HG03175 (cell line): Measurements from ENCODE around the gene CCDC51.
"Not testable (repeated sequence)": the region's sequence is repeated elsewhere in the genome, so short reads cannot be mapped to it uniquely, and the experiment has no call there.

ENCODE experiments used
- ATAC-seq: cut with Tn5 transposase; IDR thresholded peaks from one replicate; pipeline ENCODE4 v1.9.1; 2021; ENCODE audit warnings: mild to moderate bottlenecking, moderate library complexity; ENCODE audit not compliant: unreplicated experiment

CCDC51 gene, protein sequence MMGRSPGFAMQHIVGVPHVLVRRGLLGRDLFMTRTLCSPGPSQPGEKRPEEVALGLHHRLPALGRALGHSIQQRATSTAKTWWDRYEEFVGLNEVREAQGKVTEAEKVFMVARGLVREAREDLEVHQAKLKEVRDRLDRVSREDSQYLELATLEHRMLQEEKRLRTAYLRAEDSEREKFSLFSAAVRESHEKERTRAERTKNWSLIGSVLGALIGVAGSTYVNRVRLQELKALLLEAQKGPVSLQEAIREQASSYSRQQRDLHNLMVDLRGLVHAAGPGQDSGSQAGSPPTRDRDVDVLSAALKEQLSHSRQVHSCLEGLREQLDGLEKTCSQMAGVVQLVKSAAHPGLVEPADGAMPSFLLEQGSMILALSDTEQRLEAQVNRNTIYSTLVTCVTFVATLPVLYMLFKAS

DNA sequence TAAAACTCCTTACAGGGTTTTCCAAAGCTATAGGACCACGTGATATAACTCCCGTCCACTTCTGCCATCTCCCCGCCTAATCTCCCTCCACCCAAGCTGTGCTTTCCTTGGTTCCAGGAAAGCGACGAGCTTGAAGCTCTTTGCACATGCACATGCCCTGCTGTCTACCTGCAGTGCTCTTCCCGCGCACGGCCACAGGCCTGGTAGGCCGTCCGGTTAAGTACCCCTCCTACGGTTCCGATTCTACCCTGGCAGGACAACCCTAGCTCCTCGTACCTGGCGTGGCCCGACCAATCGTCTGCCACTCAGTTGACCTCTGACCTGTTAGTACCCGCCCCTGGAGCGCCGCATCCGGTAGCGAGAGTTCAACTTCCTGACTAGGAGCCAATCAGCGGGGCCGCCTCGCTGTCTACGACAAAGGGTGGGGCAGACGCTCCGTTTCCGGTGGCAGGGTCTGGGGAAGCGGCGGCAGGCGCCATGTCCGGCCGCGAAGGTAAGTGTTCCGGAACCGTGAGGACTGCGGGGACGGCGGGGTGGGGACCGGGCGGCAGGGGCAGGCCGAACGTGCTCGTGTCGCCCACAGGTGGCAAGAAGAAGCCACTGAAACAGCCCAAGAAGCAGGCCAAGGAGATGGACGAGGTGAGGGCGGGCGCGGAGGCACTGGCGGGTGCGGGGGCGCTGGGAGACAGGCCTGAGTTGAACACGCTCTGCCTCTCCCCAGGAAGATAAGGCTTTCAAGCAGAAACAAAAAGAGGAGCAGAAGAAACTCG, at the start of gene CCDC51, which contains the start of gene TMA7:
Gene CCDC51, minus strand, starts transcription at position 300 of the 770 bp plus-strand sequence. CDS start 4,991 bp downstream, outside the sequence.
Gene TMA7, plus strand, starts transcription at position 438 of the 770 bp plus-strand sequence. Its CDS starts 40 bp downstream, at position 478.
- ATAC-seq: peak; percentile 96

- no peak for ATAC-seq
Observed at GRCh38 chr3:48486952-48487351, 47.0 kb upstream of the CCDC51 start.

GRCh38 chr3:48482822-48483221, 42.9 kb upstream of the CCDC51 start:
- ATAC-seq: not testable (repeated sequence)

DNA sequence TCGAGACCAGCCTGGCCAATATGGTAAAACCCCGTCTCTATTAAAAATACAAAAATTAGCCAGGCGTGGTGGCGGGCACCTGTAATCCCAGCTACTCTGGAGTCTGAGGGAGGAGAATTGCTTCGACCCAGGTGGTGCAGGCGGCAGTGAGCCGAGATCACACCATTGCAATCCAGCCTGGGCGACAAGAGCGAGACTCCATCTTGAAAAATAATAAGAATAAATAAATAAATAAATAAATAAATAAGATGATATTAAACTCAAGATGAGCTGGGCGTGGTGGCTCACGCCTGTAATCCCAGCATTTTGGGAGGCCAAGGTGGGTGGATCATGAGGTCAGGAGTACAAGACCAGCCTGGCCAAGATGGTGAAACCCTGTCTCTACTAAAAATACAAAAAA, 41.0 kb upstream of the CCDC51 start:
- ATAC-seq: not testable (repeated sequence)

DNA sequence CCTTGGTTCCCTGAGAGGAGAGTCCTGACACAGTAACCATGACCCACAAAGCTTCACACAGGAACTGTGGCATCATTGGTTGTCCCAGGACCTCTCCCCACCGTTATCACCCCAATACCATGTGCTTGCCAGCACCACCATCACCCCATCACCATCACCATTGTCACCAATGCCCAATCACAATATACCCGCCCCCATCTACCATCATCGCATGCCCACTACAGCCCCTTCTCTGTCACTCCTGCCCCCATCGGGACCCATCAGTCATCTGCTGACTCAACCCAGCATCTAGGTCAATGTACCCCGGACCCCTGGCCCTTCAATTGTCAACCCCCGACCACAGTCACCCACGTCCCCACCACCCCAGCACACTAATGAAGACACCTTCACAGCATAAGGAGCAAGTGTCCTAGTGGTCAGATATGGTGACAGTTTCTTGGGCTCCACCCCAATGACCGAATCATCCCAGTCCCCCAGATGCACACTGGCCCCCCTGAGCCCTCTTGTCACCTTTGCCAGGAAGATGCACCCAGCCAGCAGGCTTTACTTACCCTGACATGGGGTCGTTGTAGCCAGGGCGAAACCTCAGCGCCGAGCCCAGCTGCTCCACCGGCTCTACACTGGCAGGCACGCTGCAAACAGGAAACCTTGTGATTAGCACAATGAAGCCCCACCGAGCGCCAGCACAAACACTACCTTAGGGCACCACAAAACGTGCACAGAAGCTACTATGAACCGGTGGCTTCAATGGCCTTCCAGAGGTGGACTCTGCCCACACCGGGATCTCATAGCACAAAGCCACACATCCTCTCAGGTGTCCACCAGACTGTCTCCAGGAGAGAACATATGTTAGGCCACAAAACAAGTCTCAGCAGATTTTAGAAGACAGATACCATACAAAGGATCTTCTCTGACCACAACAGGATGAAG, 39.0 kb upstream of the CCDC51 start:
- peak; percentile 51 for ATAC-seq

DNA sequence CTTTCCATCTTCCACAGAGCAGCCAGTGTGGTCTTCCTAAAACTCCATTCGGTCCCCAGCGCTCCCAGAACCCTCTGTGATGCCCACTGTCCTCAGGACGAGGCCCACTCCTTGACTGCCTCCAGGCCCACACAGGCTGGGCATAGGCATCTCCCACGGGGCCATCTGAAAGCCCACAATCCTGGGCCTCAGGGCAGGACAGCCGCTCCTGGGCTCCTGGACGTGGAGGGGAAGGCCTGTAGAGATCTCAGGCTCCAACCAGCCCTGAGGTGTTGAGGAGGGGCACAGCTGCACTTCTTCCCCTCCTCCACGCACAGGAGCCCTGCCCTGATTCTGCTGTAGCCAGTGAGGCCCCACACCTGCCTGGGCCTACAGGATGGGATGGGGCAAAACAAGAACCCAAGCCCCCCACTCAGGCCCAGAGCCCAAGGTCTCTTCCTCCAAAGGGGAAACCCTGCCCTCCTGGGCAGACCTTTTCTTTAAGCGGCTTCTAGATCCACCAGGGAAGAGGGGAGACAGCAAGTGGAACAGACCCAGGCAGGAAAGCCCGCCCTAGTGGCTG, 38.1 kb upstream of the CCDC51 start:
- no peak for ATAC-seq

DNA sequence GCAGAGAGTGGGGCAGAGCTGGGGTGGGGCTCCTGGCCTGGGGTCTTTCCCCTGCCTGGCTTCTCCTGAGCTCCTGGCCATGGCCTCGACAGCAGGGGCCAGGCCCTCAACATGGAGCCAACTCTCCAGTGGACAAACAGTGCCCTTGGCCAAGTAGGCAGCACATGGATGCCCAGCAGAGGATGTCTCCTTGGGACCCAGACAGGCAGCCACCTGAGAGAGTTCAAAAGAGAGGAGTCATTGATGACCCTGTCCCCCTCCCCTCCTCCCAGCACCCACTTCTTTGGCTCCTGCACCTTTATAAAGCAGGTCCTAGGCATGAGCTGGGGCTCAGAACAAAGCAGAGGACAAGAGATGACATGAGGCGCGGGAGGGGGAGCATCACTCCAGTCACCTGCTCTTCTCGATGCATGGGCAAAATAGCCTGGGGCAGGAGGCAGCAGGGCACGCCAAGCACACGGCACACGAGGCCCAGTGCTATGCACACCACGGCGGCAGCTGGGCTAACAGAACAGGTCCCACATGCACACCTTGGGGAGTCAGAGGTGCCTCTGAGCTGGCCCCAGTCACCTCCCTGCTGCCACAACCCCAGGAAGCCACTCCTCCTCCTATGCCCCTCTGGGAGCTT, 36.6 kb upstream of the CCDC51 start:
- no peak for ATAC-seq

DNA sequence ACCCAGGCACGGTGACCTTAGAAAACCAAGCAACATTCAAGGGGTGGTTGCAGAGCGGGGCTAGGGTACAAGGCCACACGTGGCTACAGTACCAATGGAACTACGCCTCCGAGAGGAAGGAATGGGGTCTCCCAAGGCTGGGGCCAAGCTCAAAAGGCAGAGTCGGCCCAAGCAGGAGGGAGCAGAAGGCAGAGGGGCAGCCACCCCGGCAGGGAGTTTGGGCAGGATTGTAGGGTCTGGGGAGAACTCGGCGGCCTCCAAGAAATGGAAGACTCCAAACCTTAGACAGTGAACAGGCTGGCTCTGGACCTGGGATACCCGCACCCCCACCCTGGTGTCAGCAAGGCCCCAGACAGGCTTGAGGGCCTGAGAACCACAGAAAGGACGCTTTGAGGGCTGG, 35.3 kb upstream of the CCDC51 start:
- ATAC-seq: no peak

DNA sequence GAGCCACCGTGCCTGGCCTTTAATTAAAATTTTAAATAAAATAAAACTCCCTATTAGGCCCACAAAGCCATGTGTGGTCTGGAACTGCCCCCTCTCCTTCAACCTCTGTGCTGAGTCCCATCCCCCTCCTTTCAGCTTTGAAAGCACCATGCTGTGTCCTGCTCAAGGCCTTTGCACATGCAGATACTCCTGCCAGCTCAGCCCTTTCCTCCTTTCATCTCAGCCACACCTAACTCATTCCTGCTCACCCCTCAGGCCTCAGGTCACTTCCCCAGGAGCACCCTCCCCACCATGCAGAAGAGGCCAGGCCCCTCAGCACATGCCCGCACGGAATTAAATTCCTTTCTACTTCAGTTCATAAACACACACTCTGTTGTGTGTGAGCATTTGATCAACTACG, 34.7 kb upstream of the CCDC51 start:
- ATAC-seq: no peak

DNA sequence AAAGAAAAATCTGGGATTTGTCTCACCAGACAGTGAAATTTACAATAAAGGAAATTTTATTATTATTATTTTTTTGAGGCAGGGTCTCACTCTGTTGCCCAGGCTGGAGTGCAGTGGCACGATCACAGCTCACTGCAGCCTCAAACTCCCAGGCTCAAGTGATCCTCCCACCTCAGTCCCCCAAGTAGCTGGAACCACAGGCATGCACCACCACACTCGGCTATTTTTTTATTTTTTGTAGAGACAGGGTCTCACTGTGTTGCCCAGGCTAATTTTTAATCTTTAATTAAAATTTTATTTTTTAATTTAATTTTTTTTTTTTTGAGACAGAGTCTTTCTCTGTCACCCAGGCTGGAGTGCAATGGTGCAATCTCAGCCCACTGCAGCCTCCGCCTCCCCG, 34.1 kb upstream of the CCDC51 start:
- not testable (repeated sequence) for ATAC-seq

GRCh38 chr3:48473617-48473952, 33.7 kb upstream of the CCDC51 start:
- ATAC-seq: no peak

DNA sequence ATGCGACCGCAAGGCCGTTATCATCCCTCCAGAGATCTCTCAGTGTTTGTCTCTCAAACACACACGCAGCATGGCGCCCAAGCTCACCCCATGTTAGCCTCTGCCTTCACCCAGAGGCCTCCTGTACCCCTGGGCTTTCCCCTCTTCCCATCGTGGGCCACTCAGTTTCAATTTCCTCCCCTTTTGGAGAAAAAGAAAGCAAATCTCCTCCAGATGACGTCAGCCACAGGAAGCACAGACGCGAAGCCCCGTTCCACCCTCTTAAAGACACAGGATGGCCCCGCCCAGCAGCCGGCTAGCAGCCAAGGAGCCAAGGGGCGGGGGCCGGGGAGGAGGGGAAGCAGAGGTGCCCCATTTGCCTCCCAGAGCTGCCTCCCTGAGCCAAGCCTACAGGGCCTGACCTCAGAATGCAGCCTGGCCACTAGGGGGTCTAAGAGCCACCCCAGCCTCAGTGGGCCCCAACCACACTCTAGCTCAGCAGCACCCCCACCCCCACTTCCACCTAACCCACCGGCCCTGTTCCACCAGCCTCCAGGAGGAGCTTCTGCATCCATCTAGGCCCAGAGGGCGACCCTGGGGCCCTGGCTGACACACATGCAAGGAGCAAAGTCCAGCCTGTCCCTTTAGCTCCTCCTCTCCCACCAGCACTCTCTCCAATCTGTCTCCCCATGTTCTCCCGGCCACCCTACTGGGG, 33.2 kb upstream of the CCDC51 start:
- peak; percentile 84 for ATAC-seq

DNA sequence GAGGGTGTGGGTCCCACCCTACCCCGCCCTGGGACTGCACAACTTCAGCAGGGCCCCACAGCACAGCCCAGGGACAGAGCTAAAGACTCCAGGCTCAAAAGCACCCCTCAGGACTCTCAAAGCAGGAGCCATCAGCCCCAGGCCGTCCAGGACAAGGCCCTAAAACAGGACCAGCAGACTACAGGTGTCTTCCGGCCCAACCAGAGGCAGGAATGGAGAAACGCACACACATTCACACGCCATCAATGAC, 32.7 kb upstream of the CCDC51 start:
- no peak for ATAC-seq

DNA sequence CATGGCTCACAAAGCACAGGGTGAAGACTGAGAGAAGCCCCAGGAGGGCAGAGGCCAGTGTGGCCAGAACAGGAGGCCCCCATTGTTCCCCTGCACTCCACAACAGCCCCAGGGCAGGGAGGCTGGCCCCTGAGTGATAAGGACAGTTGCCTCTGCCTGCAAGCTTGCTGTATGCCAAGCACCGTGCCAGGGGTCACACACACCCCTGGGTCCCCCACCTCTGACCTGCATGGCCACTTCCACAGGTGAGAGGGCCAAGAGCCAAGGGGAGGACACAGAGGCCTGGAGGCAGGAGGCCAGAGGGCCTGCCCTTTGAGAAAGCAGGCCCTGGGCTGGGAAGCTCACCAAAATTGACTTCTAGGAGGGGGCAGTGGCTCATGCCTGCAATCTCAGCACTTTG, 30.4 kb upstream of the CCDC51 start:
- no peak for ATAC-seq

DNA sequence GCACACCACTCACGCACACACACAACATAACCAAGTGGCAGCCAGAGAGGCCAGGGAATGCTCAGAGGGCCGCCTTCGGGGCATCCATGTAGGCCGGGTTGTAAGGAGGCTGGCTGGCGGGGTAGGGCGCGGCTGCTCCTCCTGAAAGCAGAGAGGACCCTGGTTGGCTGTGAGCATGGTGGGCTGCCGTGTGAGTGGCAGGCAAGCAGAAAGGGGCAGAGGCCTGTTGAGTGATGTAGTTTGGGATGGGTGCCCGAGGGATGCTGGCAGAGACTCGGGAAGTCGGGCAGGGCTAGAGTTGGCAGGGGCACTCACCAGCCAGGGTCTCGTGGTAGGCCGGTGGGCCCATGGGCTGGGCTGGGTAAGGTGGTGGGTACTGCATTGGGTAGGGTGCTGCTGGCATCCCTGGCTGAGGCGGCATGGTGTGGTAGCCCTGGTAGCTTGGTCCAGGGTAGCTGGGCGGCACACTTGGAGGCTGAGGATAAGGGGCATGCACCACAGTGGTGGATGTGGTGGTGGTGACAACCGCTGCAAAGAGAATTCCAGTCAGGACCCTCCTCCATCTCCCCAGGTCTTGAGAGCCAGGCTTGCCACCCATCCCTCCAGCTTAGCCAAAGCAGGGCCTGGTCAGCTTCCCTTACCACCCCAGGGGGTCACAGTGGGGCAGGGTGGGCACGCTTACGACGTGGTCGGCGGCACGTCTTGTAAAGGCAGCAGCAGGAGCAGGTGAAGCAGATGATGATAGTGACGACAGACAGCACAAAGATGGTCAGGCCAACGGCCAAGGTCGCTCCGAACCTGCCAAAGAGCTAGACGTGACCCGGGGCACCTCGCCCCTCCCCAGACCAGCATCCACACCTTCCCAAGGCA, 29.4 kb upstream of the CCDC51 start:
- no peak for ATAC-seq

GRCh38 chr3:48468329-48468731, 28.4 kb upstream of the CCDC51 start:
- ATAC-seq: no peak

DNA sequence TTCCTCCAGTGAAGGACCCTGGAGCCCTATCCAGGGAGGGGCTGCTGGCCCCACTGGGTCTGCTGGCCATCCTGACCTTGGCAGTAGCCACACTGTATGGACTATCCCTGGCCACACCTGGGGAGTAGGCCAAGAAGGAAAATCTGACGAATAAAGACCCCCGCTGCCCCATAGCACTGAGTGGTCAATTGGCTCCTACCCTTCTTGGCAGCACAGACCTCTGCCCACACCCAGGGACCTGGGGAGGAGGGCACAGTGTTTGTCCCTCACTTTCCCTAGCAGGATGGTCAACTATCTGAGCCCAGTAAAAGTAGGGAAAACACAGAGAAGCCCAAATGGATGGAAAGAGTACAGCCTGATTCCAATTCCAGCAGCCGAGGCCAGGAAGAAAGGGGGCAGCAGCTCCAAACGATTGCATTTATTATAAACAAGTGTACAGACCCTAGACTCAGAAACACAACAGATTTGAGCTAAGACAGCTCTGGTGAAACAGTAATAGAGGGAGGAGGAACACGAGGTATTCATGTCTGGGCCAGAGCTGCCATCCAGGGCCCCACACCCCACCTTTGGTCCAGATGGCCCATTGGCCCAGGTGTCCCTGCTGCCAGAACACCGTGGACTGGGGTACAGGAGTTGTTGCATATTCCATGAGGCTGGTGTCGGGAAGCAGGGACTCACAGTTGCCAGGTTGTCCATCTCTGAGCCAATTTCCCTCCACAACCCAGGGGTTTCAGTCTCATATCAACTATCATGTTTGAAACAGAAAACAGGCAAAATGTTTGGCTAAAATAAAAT, 27.8 kb upstream of the CCDC51 start:
- ATAC-seq: no peak

DNA sequence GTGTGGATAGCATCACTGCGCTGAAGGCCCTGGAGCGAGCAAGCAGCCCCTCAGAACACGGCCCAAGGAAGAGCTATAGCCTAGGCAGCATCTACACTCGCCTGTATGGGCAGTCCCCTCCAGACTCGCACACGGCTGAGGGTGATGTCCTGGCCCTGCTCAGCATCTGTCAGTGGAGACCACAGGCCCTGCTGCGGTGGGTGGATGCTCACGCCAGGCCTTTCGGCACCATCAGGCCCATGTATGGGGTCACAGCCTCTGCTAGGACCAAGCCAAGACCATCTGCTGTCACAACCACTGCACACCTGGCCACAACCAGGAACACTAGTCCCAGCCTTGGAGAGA, 27.2 kb upstream of the CCDC51 start:
- ATAC-seq: no peak
